ENCODE results near the gene KLHL14.
A peak's percentile ranks its signal among the peaks of the same experiment; 100 is the strongest.
"Not testable (repeated sequence)": the region's sequence is repeated elsewhere in the genome, so short reads cannot be mapped to it uniquely, and the experiment has no call there.

The KLHL14 gene

GRCh38 chr18:32772581-32773381 is at the start of gene KLHL14:
KLHL14 (minus strand) TSS chr18:32773023; CDS start chr18:32770591, 2,432 bp downstream.
- H3K4me3 ChIP-seq: peak within 1 kb of the TSS; percentile 31
- no peaks in the 10 kb centered on the region for H3K27me3 ChIP-seq (ENCODE audit: low read depth)

DNA sequence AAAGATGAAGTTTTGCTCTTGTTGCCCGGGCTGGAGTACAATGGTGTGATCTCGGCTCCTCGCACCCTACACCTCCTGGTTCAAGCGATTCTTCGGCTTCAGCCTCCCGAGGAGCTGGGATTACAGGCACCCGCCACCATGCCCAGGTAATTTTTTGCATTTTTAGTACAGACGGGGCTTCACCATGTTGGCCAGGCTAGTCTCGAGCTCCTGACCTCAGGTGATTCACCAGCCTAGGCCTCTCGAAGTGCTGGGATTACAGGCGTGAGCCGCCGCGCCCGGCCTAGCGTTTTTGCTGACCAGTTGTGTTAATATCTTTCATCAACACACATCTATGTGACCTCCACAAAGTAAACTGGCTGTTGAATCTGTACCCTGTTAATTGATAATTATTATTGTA is 49.4 kb upstream of the KLHL14 start:
- in situ Hi-C loops (cut with MboI; ENCODE audit: low sequenced_read_pairs): no loop called here
- no peaks in the 10 kb centered on the region for H3K4me1 ChIP-seq
- H3K36me3 ChIP-seq (replicated peaks): no peaks in the 10 kb centered on the region
- no peaks in the 10 kb centered on the region for H3K27me3 ChIP-seq (ENCODE audit: low read depth)
- no peak for DNase-seq (ENCODE audit: low spot score in 2 of 2)
- no peaks in the 10 kb centered on the region for H3K9me3 ChIP-seq
- H3K4me3 ChIP-seq: no peak overlapping the region

More at GRCh38 chr18:32772581-32773381, at the start of gene KLHL14:
- Histone ChIP-seq H3K9me3 (no peaks in the 10 kb centered on the region), H3K4me1 (peaks cover 6% of the 10 kb centered on the region), H3K36me3 (replicated peaks) (no peaks in the 10 kb centered on the region)
- in situ Hi-C loops (cut with MboI; ENCODE audit: low sequenced_read_pairs): no loop called here
- no peak for DNase-seq (ENCODE audit: low spot score in 2 of 2)

GRCh38 chr18:32815881-32816280 is 43.1 kb upstream of the KLHL14 start:
- Histone ChIP-seq H3K4me3 (no peak overlapping the region), H3K4me1 (no peaks in the 10 kb centered on the region), H3K9me3 (no peaks in the 10 kb centered on the region), H3K36me3 (replicated peaks) (no peaks in the 10 kb centered on the region), H3K27me3 (ENCODE audit: low read depth) (no peaks in the 10 kb centered on the region)
- no peak for DNase-seq (ENCODE audit: low spot score in 2 of 2)
- in situ Hi-C loops (cut with MboI; ENCODE audit: low sequenced_read_pairs): no loop called here

DNA sequence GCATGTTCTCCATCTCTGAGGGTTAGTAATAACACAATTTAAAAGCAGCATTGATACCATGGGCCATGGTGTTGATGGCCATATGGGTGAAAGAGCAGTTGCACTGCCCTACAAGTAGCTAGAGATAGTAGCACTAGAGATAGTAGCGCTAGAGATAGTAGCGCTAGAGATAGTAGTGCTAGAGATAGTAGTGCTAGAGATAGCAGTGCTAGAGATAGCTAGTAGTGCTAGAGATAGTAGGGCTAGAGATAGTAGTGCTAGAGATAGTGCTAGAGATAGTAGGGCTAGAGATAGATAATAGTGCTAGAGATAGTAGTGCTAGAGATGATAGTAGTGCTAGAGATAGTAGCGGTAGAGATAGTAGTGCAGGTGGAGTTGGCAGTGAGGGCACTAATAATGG is 39.5 kb upstream of the KLHL14 start:
- Histone ChIP-seq H3K36me3 (replicated peaks) (no peaks in the 10 kb centered on the region), H3K4me1 (no peaks in the 10 kb centered on the region), H3K9me3 (no peaks in the 10 kb centered on the region), H3K4me3 (no peak overlapping the region), H3K27me3 (ENCODE audit: low read depth) (no peaks in the 10 kb centered on the region)
- in situ Hi-C loops (cut with MboI; ENCODE audit: low sequenced_read_pairs): no loop called here
- DNase-seq (ENCODE audit: low spot score in 2 of 2): no peak

- Histone ChIP-seq H3K4me3 (no peak overlapping the region), H3K4me1 (no peaks in the 10 kb centered on the region), H3K9me3 (no peaks in the 10 kb centered on the region), H3K27me3 (ENCODE audit: low read depth) (no peaks in the 10 kb centered on the region), H3K36me3 (replicated peaks) (no peaks in the 10 kb centered on the region)
- DNase-seq (ENCODE audit: low spot score in 2 of 2): no peak
- in situ Hi-C loops (cut with MboI; ENCODE audit: low sequenced_read_pairs): no loop called here
These were observed 37.5 kb upstream of the KLHL14 start for GRCh38 chr18:32810314-32810713.

- H3K4me3 ChIP-seq: no peak overlapping the region
- no peaks in the 10 kb centered on the region for H3K9me3 ChIP-seq
- no peaks in the 10 kb centered on the region for H3K36me3 ChIP-seq (replicated peaks)
- in situ Hi-C loops (cut with MboI; ENCODE audit: low sequenced_read_pairs): no loop called here
- H3K4me1 ChIP-seq: no peaks in the 10 kb centered on the region
- no peak for DNase-seq (ENCODE audit: low spot score in 2 of 2)
- H3K27me3 ChIP-seq (ENCODE audit: low read depth): no peaks in the 10 kb centered on the region
These were observed 32.5 kb upstream of the KLHL14 start for GRCh38 chr18:32805354-32805753.

GRCh38 chr18:32804134-32804888 is 31.5 kb upstream of the KLHL14 start:
- H3K4me1 ChIP-seq: no peaks in the 10 kb centered on the region
- in situ Hi-C loops (cut with MboI; ENCODE audit: low sequenced_read_pairs): no loop called here
- no peaks in the 10 kb centered on the region for H3K9me3 ChIP-seq
- DNase-seq (ENCODE audit: low spot score in 2 of 2): no peak
- H3K27me3 ChIP-seq (ENCODE audit: low read depth): no peaks in the 10 kb centered on the region
- H3K36me3 ChIP-seq (replicated peaks): no peaks in the 10 kb centered on the region
- H3K4me3 ChIP-seq: no peak overlapping the region

DNA sequence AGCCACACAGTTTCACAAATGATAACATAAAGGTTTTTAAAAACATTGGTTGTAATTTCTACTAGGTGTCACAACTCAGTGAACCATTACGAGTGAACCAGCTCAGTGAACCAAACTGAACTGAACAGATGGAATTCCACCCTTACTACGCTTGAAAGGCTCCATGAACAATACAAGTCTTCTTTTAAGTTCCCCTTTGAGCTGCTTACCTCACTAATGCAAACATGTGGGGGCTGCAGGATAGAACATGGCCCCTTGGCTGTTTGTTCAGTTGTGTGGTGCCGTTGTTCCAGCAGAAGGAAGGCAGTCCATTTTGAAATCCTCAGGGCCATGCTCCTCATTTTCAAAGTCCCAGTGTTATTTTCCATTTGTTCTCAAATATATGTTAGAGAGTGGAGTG is 30.7 kb upstream of the KLHL14 start:
- no peak for DNase-seq (ENCODE audit: low spot score in 2 of 2)
- H3K4me1 ChIP-seq: no peaks in the 10 kb centered on the region
- no peaks in the 10 kb centered on the region for H3K36me3 ChIP-seq (replicated peaks)
- no peaks in the 10 kb centered on the region for H3K9me3 ChIP-seq
- in situ Hi-C loops (cut with MboI; ENCODE audit: low sequenced_read_pairs): no loop called here
- H3K4me3 ChIP-seq: no peak overlapping the region
- H3K27me3 ChIP-seq (ENCODE audit: low read depth): no peaks in the 10 kb centered on the region; the same call in 1 of the 2 replicates

- Histone ChIP-seq H3K27me3 (ENCODE audit: low read depth) (no peaks in the 10 kb centered on the region; the same call in 1 of the 2 replicates), H3K4me1 (no peaks in the 10 kb centered on the region), H3K4me3 (no peak overlapping the region), H3K9me3 (no peaks in the 10 kb centered on the region), H3K36me3 (replicated peaks) (no peaks in the 10 kb centered on the region)
- in situ Hi-C loops (cut with MboI; ENCODE audit: low sequenced_read_pairs): no loop called here
- DNase-seq (ENCODE audit: low spot score in 2 of 2): no peak
These were observed 30.0 kb upstream of the KLHL14 start for GRCh38 chr18:32802591-32803451.

GRCh38 chr18:32801228-32801627 is 28.4 kb upstream of the KLHL14 start:
- in situ Hi-C loops (cut with MboI; ENCODE audit: low sequenced_read_pairs): no loop called here
- DNase-seq (ENCODE audit: low spot score in 2 of 2): no peak
- no peaks in the 10 kb centered on the region for H3K4me1 ChIP-seq
- no peaks in the 10 kb centered on the region for H3K36me3 ChIP-seq (replicated peaks)
- H3K4me3 ChIP-seq: no peak overlapping the region
- no peaks in the 10 kb centered on the region for H3K9me3 ChIP-seq
- H3K27me3 ChIP-seq (ENCODE audit: low read depth): no peaks in the 10 kb centered on the region; the same call in 1 of the 2 replicates

- Histone ChIP-seq H3K36me3 (replicated peaks) (no peaks in the 10 kb centered on the region), H3K9me3 (no peaks in the 10 kb centered on the region), H3K27me3 (ENCODE audit: low read depth) (no peaks in the 10 kb centered on the region; the same call in 1 of the 2 replicates), H3K4me1 (no peaks in the 10 kb centered on the region), H3K4me3 (no peak overlapping the region)
- in situ Hi-C loops (cut with MboI; ENCODE audit: low sequenced_read_pairs): no loop called here
- DNase-seq (ENCODE audit: low spot score in 2 of 2): no peak
These were observed 25.6 kb upstream of the KLHL14 start for GRCh38 chr18:32798209-32798960.

DNA sequence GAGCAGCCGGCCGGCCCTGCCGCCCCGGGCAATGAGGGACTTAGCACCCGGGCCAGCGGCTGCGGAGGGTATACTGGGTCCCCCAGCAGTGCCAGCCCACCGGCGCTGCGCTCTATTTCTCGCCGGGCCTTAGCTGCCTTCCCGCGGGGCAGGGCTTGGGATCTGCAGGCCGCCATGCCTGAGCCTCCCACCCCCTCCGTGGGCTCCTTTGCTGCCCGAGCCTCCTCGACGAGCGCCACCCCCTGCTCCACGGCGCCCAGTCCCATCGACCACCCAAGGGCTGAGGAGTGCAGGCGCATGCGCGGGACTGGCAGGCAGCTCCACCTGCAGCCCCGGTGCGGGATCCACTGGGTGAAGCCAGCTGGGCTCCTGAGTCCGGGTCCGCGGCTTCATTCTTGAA is 21.8 kb upstream of the KLHL14 start:
- H3K36me3 ChIP-seq (replicated peaks); DNase-seq (ENCODE audit: low spot score in 2 of 2); H3K9me3 ChIP-seq; in situ Hi-C loops (cut with MboI; ENCODE audit: low sequenced_read_pairs); H3K27me3 ChIP-seq (ENCODE audit: low read depth); H3K4me3 ChIP-seq; H3K4me1 ChIP-seq: not testable (repeated sequence)

- DNase-seq (ENCODE audit: low spot score in 2 of 2): no peak
- Histone ChIP-seq H3K27me3 (ENCODE audit: low read depth) (peaks cover 6% of the 10 kb centered on the region; the same call in 1 of the 2 replicates), H3K9me3 (no peaks in the 10 kb centered on the region), H3K36me3 (replicated peaks) (no peaks in the 10 kb centered on the region), H3K4me3 (no peak overlapping the region), H3K4me1 (no peaks in the 10 kb centered on the region; the same call in 1 of the 2 replicates)
- in situ Hi-C loops (cut with MboI; ENCODE audit: low sequenced_read_pairs): no loop called here
These were observed 6.2 kb upstream of the KLHL14 start for GRCh38 chr18:32779010-32779409.

Data from HAP-1 (cell line).